ENCODE results near the gene MYCBP.
A peak's percentile ranks its signal among the peaks of the same experiment; 100 is the strongest.
"Not testable (repeated sequence)": the region's sequence is repeated elsewhere in the genome, so short reads cannot be mapped to it uniquely, and the experiment has no call there.

Gene MYCBP

GRCh38 chr1:38873027-38873969 is at the start of gene MYCBP:
MYCBP (minus strand) TSS chr1:38873348; CDS start chr1:38873305, 43 bp downstream.
- peak; percentile 98 for DNase-seq (ENCODE audit: low read depth, low spot score)

- peak; percentile 16 for DNase-seq (ENCODE audit: low read depth, low spot score)
Observed at GRCh38 chr1:38919130-38919529, 46.0 kb upstream of the MYCBP start.

GRCh38 chr1:38918568-38918967 is 45.4 kb upstream of the MYCBP start:
- no peak for DNase-seq (ENCODE audit: low read depth, low spot score)

- no peak for DNase-seq (ENCODE audit: low read depth, low spot score)
Observed at GRCh38 chr1:38917772-38918171, 44.6 kb upstream of the MYCBP start.

GRCh38 chr1:38917337-38917736 is 44.2 kb upstream of the MYCBP start:
- DNase-seq (ENCODE audit: low read depth, low spot score): no peak

- no peak for DNase-seq (ENCODE audit: low read depth, low spot score)
Observed at GRCh38 chr1:38915352-38915948, 42.3 kb upstream of the MYCBP start.

- not testable (repeated sequence) for DNase-seq (ENCODE audit: low read depth, low spot score)
Observed at GRCh38 chr1:38914908-38915307, 41.8 kb upstream of the MYCBP start.

- no peak for DNase-seq (ENCODE audit: low read depth, low spot score)
Observed at GRCh38 chr1:38908821-38909220, 35.7 kb upstream of the MYCBP start.

GRCh38 chr1:38905985-38906384 is 32.8 kb upstream of the MYCBP start:
- DNase-seq (ENCODE audit: low read depth, low spot score): no peak

- no peak for DNase-seq (ENCODE audit: low read depth, low spot score)
Observed at GRCh38 chr1:38899560-38899959, 26.4 kb upstream of the MYCBP start.

- DNase-seq (ENCODE audit: low read depth, low spot score): no peak
Observed at GRCh38 chr1:38898653-38899230, 25.6 kb upstream of the MYCBP start.

GRCh38 chr1:38896169-38896568 is 23.0 kb upstream of the MYCBP start:
- no peak for DNase-seq (ENCODE audit: low read depth, low spot score)

- no peak for DNase-seq (ENCODE audit: low read depth, low spot score)
Observed at GRCh38 chr1:38892976-38893375, 19.8 kb upstream of the MYCBP start.

- peak; percentile 51 for DNase-seq (ENCODE audit: low read depth, low spot score)
Observed at GRCh38 chr1:38891753-38892152, 18.6 kb upstream of the MYCBP start.

- no peak for DNase-seq (ENCODE audit: low read depth, low spot score)
Observed at GRCh38 chr1:38889589-38889988, 16.4 kb upstream of the MYCBP start.

GRCh38 chr1:38888423-38889333 is 15.5 kb upstream of the MYCBP start:
- no peak for DNase-seq (ENCODE audit: low read depth, low spot score)

GRCh38 chr1:38885092-38885491 is 11.9 kb upstream of the MYCBP start:
- no peak for DNase-seq (ENCODE audit: low read depth, low spot score)

GRCh38 chr1:38881487-38881886 is 8.3 kb upstream of the MYCBP start, which contains the start of gene GJA9:
GJA9 (minus strand) TSS chr1:38881587; CDS start chr1:38876098, 5,489 bp downstream.
- DNase-seq (ENCODE audit: low read depth, low spot score): no peak

- no peak for DNase-seq (ENCODE audit: low read depth, low spot score)
Observed at GRCh38 chr1:38875811-38876210, 2.7 kb upstream of the MYCBP start.

- no peak for DNase-seq (ENCODE audit: low read depth, low spot score)
Observed at GRCh38 chr1:38872401-38873026, 634 bp downstream of the MYCBP start.

GRCh38 chr1:38870996-38871395 is 2.2 kb downstream of the MYCBP start:
- no peak for DNase-seq (ENCODE audit: low read depth, low spot score)

All from ELF-1 (cell line).